Breast epithelium (tissue), 4 donors: ENCODE results near the gene MGARP. TPM values are rescaled to one million over a fixed set of nuclear protein-coding genes. Genes with fewer than 3 reads are reported as not detected.
"Not testable (repeated sequence)": the region's sequence is repeated elsewhere in the genome, so short reads cannot be mapped to it uniquely, and the experiment has no call there.

Source experiments
- DNase-seq, 2 donors: peaks; one replicate each; pipeline ENCODE4 v3.0.0-alpha.2; 2019; ENCODE audit warnings: low spot score in 2 of 2
- H3K27ac ChIP-seq, 2 donors: fragments of 200-600 bp; sonication (generic) in 1 of 2; one replicate each; pipeline ENCODE4 v1.5.1; 2016 to 2019; ENCODE audit warnings: mild to moderate bottlenecking in 1 of 2
- H3K27me3 ChIP-seq, 2 donors: fragments of 200-600 bp; sonication (generic) in 1 of 2; one replicate each; pipeline versions ENCODE4 v1.5.1 to v1.6.0; 2017 to 2019; ENCODE audit warnings: control low read depth in 1 of 2, mild to moderate bottlenecking in 1 of 2
- H3K36me3 ChIP-seq: fragments of 200-600 bp; one replicate; pipeline ENCODE4 v1.5.1; 2019
- H3K4me1 ChIP-seq, 2 donors: fragments of 200-600 bp; sonication (generic); one replicate each; pipeline ENCODE4 v1.5.1; 2016 to 2019; ENCODE audit warnings: control low read depth in 1 of 2
- H3K4me3 ChIP-seq, 3 donors: fragments of 200-600 bp; sonication (generic); 1 replicate in 2 of 3; 2 replicates in 1 of 3; pipeline ENCODE4 v1.5.1; 2016 to 2019; ENCODE audit warnings: mild to moderate bottlenecking in 3 of 3, moderate library complexity in 2 of 3
- H3K9me3 ChIP-seq, 2 donors: fragments of 200-600 bp; sonication (generic) in 1 of 2; one replicate each; pipeline ENCODE4 v1.5.1; 2016 to 2019; ENCODE audit warnings: control low read depth in 1 of 2
- POLR2A ChIP-seq: fragments of 450-650 bp; IDR thresholded peaks from one replicate; pipeline ENCODE4 v1.6.1; 2016; ENCODE audit warnings: antibody characterized with exemption, mild to moderate bottlenecking, moderate library complexity
- POLR2AphosphoS5 ChIP-seq, 3 donors: sonication (generic); formaldehyde crosslinking; IDR thresholded peaks; one replicate each; pipeline ENCODE4 v1.6.1; 2017; ENCODE audit warnings: antibody characterized with exemption in 3 of 3
- intact Hi-C: fragments of 100-400 bp; cut with DNase I; formaldehyde crosslinking; loops from one replicate; pipeline ENCODE4 v1.15.1; 2023; ENCODE audit warnings: low total_unique reads
- total RNA-seq, 3 donors: library from RNA; depleted of rRNA; stranded (reverse); fragments of >200 nt; gene quantifications; one replicate each; pipeline ENCODE4 v1.1.0, GENCODE V29; 2016
- TF ChIP-seq, protein P1 (sequence below), 3 donors: fragments of 450-650 bp; IDR thresholded peaks; one replicate each; pipeline ENCODE4 v1.5.1; 2016 to 2017; ENCODE audit warnings: antibody characterized with exemption in 3 of 3, mild to moderate bottlenecking in 3 of 3, moderate library complexity in 3 of 3

The MGARP gene
- total RNA-seq, 3 donors from 2014 or later: 1.6 to 3.8 TPM; not detected in 1

DNA sequence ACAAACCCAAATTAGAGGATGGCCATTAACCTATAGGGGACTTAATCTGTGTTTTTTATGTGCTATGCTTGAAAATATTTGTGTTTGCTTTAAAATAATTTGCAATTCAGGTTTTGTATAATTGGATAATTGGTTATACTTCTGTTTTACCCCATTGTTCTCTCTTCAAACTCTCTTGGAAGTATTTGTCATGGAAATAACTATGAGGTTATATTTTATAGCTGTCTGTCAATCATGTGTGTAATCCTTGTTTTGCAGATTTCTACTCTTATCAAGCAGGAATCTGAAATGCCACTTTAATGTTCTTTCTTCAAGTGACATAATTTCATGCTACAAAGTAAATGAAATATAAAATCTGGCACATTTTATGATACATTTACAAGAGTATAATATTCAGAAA, 37.6 kb upstream of the MGARP start:
- no peaks in the 10 kb centered on the region for H3K36me3 ChIP-seq
- DNase-seq: no peak
- no peaks in the 10 kb centered on the region for H3K27me3 ChIP-seq

DNA sequence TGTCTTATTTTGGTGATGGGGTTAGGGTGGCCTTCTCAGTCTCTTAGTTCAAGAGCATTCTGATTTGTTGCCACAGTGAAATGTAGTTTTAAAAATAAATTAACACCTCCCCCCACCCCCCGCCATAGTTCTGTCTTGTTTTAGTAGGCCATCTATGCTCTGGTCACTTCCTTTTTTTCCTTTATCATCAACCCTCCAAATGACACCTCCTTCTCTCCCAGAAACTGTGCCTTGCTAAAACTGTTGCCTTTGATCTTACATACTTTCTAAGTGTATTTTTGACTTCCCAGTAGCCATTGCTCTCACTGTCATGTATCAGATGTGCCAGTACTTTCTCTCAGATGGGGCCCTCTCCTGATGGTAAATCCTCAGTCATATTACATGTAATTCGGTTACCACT, 36.7 kb upstream of the MGARP start:
- DNase-seq: no peak
- Histone ChIP-seq H3K4me1 (no peaks in the 10 kb centered on the region), H3K27me3 (no peaks in the 10 kb centered on the region), H3K27ac (no peak overlapping the region), H3K36me3 (no peaks in the 10 kb centered on the region), H3K4me3 (no peak overlapping the region), H3K9me3 (no peaks in the 10 kb centered on the region)
- TF ChIP-seq POLR2AphosphoS5 (IDR thresholded peaks at IDR 0.05): no peak
- no peak for TF ChIP-seq POLR2A
- TF ChIP-seq, protein P1, sequence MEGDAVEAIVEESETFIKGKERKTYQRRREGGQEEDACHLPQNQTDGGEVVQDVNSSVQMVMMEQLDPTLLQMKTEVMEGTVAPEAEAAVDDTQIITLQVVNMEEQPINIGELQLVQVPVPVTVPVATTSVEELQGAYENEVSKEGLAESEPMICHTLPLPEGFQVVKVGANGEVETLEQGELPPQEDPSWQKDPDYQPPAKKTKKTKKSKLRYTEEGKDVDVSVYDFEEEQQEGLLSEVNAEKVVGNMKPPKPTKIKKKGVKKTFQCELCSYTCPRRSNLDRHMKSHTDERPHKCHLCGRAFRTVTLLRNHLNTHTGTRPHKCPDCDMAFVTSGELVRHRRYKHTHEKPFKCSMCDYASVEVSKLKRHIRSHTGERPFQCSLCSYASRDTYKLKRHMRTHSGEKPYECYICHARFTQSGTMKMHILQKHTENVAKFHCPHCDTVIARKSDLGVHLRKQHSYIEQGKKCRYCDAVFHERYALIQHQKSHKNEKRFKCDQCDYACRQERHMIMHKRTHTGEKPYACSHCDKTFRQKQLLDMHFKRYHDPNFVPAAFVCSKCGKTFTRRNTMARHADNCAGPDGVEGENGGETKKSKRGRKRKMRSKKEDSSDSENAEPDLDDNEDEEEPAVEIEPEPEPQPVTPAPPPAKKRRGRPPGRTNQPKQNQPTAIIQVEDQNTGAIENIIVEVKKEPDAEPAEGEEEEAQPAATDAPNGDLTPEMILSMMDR (IDR thresholded peaks at IDR 0.05): no peak
- intact Hi-C loops: no loop called here

More for the DNA sequence above, 37.6 kb upstream of the MGARP start:
- TF ChIP-seq POLR2A (no peak), POLR2AphosphoS5 (IDR thresholded peaks at IDR 0.05) (no peak)
- TF ChIP-seq, protein P1 (IDR thresholded peaks at IDR 0.05): no peak
- Histone ChIP-seq H3K4me3 (no peak overlapping the region), H3K9me3 (no peaks in the 10 kb centered on the region), H3K27ac (no peak overlapping the region), H3K4me1 (no peaks in the 10 kb centered on the region)
- intact Hi-C loops: no loop called here

DNA sequence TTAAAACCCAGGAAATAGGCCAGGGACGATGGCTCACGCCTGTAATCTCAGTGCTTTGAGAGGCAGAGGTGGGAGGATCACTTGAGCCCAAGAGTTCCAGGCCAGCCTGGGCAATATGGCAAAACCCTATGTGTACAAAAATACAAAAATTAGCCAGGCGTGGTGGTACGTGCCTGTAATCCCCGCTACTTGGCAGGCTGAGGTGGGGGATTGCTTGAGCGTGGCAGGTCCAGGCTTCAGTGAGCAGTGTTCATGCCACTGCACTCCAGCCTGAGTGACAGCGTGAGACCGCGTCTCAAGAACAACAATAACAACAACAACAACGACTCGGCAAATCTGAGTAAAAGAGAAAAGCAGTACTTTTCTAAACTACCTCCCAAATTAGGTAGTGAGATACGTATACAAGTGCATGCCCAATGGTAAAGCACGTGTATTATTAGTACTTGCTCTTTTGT, 35.2 kb upstream of the MGARP start:
- no peak for TF ChIP-seq POLR2A
- TF ChIP-seq, protein P1 (IDR thresholded peaks at IDR 0.05): no peak
- TF ChIP-seq POLR2AphosphoS5 (IDR thresholded peaks at IDR 0.05): no peak
- Histone ChIP-seq H3K27me3 (no peaks in the 10 kb centered on the region), H3K4me3 (no peak overlapping the region), H3K9me3 (no peaks in the 10 kb centered on the region), H3K4me1 (no peaks in the 10 kb centered on the region), H3K36me3 (no peaks in the 10 kb centered on the region), H3K27ac (no peak overlapping the region)
- intact Hi-C loops: no loop called here
- no peak for DNase-seq

DNA sequence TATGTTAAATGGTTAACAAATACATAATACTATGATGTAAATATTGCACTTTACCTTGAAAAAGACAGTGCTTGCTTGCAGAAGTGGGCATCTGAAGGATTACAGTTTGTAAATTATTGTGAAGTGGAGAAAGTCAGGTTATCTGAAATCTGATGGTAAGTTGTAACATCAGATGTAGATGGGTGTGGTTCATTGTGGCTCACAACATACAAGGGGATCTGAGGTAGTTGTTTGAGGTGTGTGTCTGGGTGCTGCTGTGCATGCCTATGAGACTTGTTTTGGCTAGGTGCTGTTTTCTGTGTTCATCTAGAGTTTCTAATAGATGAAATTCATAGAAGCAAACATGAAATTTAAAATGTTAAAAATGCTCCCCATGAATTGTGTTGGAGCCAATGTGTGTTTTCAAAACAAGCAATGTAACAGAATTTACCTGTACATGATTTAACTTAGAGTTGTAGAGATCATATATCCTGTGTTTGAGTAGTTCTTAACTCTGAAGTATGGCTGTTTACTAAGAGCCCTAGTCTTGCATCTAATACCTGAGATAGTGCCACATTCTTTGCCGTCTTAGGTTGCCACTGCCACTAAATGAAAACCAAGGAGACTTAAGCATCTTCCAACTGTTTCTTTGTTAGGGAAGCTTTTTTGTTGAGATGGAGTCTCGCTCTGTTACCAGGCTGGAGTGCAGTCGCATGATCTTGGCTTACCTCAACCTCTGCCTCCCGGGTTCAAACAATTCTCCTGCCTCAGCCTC, 34.2 kb upstream of the MGARP start:
- Histone ChIP-seq H3K27me3 (no peaks in the 10 kb centered on the region), H3K4me1 (no peaks in the 10 kb centered on the region), H3K27ac (no peak overlapping the region), H3K4me3 (no peak overlapping the region), H3K9me3 (no peaks in the 10 kb centered on the region), H3K36me3 (no peaks in the 10 kb centered on the region)
- DNase-seq: no peak
- intact Hi-C loops: no loop called here
- TF ChIP-seq, protein P1 (IDR thresholded peaks at IDR 0.05): no peak
- TF ChIP-seq POLR2AphosphoS5 (IDR thresholded peaks at IDR 0.05): no peak
- no peak for TF ChIP-seq POLR2A

DNA sequence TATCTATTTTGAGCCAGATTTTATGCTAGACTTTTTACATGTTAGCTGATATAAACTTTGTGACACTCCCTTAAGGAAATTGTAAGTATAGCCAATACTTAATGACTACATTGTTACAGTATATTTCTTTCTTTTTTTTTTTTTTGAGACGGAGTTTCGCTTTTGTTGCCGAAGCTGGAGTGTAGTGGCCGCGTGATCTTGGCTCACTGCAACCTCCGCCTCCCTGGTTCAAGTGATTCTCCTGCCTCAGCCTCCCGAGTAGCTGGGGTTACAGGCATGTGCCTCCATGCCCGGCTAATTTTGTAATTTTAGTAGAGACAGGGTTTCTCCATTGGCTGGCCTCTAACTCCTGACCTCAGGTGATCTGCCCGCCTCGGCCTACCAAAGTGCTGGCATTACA, 33.4 kb upstream of the MGARP start:
- H3K4me3 ChIP-seq, H3K27ac ChIP-seq, H3K36me3 ChIP-seq, H3K27me3 ChIP-seq, H3K4me1 ChIP-seq, DNase-seq, H3K9me3 ChIP-seq, intact Hi-C loops: not testable (repeated sequence)
